Activated naive CD4-positive, alpha-beta T cell treated with anti-CD3 and anti-CD28 coated beads, Interleukin-2, amount 50 U/mL, for 24 hours (primary cell): ENCODE data around the gene TST.

Experiments used
- H3K27ac Mint-ChIP-seq: one replicate; pipeline ENCODE4 v1.8.0; 2021; ENCODE audit warnings: mild to moderate bottlenecking, mixed read lengths
- H3K27me3 Mint-ChIP-seq: one replicate; pipeline ENCODE4 v1.8.0; 2021; ENCODE audit warnings: mixed read lengths
- H3K36me3 Mint-ChIP-seq: one replicate; pipeline ENCODE4 v1.8.0; 2021; ENCODE audit warnings: mixed read lengths
- H3K4me1 Mint-ChIP-seq: one replicate; pipeline ENCODE4 v1.8.0; 2021; ENCODE audit warnings: mixed read lengths
- H3K4me3 Mint-ChIP-seq: one replicate; pipeline ENCODE4 v1.8.0; 2021; ENCODE audit warnings: mild to moderate bottlenecking, mixed read lengths
- H3K9me3 Mint-ChIP-seq: one replicate; pipeline ENCODE4 v1.8.0; 2021; ENCODE audit warnings: mixed read lengths

Gene TST

DNA sequence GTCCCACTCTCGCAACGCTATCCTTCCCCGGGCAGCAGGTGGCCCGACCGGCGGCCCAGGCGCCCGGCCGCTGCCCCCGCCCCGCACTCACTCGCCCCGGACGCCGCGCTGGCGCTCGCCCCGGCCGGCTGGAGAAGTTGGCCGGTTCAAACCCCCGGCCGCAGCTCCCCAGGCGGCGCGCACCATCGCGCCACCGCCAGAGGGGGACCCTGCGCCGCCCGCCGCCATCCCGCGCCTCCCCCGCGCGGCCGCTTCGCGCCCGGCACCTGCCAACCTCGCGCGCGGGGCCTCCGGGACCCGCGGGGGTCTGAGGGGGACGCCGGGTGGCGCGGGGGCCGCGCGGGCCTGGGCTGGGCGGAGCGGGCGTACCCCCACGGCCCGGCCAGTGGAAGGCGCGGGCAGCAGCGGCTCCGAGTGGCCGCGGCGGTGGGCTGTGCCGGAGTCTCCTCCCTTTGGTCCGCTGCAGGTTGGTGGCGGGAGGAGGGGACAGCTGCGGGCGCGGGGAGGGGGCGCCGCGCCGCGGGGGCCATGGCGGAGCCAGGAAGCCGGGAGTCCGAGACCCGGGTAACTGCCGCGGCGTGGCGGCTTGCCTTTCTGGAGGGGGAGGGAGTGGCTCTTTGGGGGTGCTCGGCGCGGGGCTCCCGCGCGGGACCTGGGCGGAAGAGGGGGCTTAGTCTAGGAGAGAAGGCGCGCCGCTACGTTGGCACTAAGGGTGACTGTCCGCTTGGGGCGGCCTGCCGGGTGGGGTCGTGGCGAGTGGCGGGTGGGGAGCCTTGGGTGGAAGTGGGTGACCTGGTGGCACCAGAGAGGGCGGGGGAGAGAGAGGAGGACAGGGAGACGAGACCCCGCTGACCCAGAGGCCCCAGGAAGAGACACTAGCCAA lies at the start of gene TST, which contains the start of gene MPST:
Gene TST, minus strand, starts transcription at position 139 of the 883 bp plus-strand sequence. CDS start 715 bp downstream, outside the sequence.
Gene MPST, plus strand, starts transcription at position 434 of the 883 bp plus-strand sequence. Its CDS starts 95 bp downstream, at position 529.
- H3K4me3 Mint-ChIP-seq = peak within 1 kb of the TSS; percentile 77
- H3K9me3 Mint-ChIP-seq = no peaks in the 10 kb centered on the region
- H3K4me1 Mint-ChIP-seq = peaks cover 4% of the 10 kb centered on the region
- H3K27me3 Mint-ChIP-seq = peaks cover 5% of the 10 kb centered on the region
- no peaks in the 10 kb centered on the region for H3K36me3 Mint-ChIP-seq
- peak within 1 kb of the TSS; percentile 55 for H3K27ac Mint-ChIP-seq

DNA sequence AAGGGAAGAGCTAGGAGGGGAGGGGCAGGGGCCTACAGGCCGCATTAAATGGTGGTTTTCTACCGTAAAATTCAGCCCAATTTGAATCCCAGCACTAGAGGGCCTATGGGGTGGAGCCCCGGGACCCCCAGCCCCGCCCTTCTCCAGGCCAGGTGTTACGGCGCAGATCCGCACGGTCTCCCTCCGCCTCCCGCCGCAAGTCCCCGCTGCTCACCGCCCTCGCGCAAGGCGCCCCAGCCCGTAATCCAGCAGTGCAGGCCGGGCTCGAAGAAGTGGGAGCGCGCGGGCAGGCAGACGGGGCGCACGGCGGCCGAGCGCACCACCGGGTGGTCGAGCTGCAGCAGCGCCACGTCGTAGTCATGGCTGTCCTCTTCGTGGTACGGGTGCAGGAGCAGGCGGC lies 49.6 kb upstream of the TST start:
- no peak overlapping the region for H3K27ac Mint-ChIP-seq
- no peaks in the 10 kb centered on the region for H3K9me3 Mint-ChIP-seq
- H3K27me3 Mint-ChIP-seq = peaks cover 12% of the 10 kb centered on the region
- H3K36me3 Mint-ChIP-seq = no peaks in the 10 kb centered on the region
- peaks cover 4% of the 10 kb centered on the region for H3K4me1 Mint-ChIP-seq
- no peak overlapping the region for H3K4me3 Mint-ChIP-seq

DNA sequence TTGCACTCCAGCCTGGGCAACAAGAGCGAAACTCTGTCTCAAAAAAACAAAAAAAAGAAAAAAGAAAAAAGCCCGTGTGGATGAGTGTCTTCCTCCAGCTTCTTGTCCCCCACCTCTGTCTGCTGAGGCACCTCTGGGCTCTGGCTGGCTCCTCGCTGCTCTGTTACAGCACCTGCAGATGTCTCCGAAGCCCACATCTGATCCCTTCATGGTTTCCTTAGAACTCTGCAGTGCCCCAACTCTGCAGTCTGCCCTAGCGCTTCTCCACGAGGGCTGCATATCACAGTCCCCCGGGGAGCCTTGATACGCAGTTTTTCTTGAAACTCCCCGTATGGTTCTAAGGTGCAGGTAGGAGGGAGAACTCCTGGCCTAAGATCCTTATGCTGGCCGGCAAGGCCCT lies 48.2 kb upstream of the TST start:
- H3K4me3 Mint-ChIP-seq = no peak overlapping the region
- no peaks in the 10 kb centered on the region for H3K9me3 Mint-ChIP-seq

DNA sequence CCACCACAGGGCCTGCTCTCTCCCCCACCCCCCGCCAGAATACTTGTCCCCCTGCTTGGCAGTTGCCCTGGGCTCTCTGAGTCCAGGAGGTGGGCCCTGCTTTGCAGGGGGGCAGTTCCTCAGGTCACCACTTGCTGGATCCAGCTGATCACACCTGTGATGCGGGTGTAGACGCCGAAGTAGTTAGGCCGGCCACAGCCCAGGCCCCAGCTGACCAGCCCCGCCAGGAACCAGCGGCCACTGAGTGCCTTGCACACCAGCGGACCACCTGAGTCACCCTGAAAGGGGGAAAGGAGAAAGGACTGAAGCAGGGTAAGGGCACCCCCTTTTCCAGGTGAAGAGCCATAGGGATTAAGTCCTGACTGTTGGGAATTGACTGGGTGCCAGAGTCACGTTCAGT lies 46.7 kb upstream of the TST start:
- H3K4me3 Mint-ChIP-seq = no peak overlapping the region
- no peak overlapping the region for H3K27ac Mint-ChIP-seq
- peaks cover under 1% of the 10 kb centered on the region for H3K36me3 Mint-ChIP-seq
- peaks cover 8% of the 10 kb centered on the region for H3K4me1 Mint-ChIP-seq
- peaks cover 12% of the 10 kb centered on the region for H3K27me3 Mint-ChIP-seq
- H3K9me3 Mint-ChIP-seq = no peaks in the 10 kb centered on the region

More for the DNA sequence above, 48.2 kb upstream of the TST start:
- Mint-ChIP-seq H3K4me1 (peaks cover 8% of the 10 kb centered on the region), H3K36me3 (no peaks in the 10 kb centered on the region), H3K27ac (no peak overlapping the region), H3K27me3 (peaks cover 12% of the 10 kb centered on the region)

DNA sequence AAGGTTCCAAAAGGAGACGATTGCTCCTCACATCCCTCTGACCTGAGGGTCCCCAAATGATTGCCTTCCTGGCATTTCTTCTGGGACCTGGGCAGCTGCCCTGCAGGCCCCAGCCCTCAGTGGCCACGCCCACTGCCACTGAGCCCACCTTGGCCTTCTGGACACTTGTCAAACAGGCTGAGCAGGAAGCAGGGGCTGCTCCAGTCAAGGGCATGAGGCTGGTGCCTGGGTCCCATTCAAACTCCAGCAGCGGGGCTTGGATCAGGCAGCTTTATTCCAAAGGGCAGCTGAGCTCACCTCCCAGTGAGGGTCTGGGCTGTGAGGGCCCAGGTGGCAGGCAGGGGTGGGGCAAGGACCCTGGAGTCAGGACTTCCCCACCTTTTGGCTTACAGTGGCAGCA lies 45.9 kb upstream of the TST start:
- Mint-ChIP-seq H3K4me1 (peaks cover 8% of the 10 kb centered on the region), H3K4me3 (no peak overlapping the region), H3K27ac (no peak overlapping the region), H3K36me3 (peaks cover 2% of the 10 kb centered on the region), H3K27me3 (peaks cover 10% of the 10 kb centered on the region), H3K9me3 (no peaks in the 10 kb centered on the region)

DNA sequence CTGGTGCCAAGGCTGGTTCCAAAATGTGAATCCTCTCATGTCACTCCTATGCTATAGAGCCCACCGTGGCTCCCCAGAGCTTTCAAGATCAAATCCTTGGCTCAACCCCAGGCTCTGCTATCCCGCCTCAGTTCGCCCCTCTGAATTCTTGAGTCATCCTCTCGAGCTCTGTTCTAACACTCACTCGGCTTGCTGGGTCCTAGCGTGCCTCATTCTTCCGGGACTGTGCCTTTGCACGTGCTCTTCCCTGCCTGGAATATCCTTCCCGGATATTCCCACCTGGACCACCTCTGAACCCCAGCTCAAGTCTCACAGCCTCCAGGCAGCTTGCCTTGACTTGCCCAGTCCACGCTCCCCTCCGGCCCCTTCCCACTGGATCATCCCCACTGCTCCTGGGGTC lies 45.3 kb upstream of the TST start:
- H3K27me3 Mint-ChIP-seq = peaks cover 4% of the 10 kb centered on the region
- H3K27ac Mint-ChIP-seq = no peak overlapping the region
- H3K4me1 Mint-ChIP-seq = peaks cover 8% of the 10 kb centered on the region
- H3K36me3 Mint-ChIP-seq = peaks cover 2% of the 10 kb centered on the region
- H3K9me3 Mint-ChIP-seq = no peaks in the 10 kb centered on the region
- no peak overlapping the region for H3K4me3 Mint-ChIP-seq

DNA sequence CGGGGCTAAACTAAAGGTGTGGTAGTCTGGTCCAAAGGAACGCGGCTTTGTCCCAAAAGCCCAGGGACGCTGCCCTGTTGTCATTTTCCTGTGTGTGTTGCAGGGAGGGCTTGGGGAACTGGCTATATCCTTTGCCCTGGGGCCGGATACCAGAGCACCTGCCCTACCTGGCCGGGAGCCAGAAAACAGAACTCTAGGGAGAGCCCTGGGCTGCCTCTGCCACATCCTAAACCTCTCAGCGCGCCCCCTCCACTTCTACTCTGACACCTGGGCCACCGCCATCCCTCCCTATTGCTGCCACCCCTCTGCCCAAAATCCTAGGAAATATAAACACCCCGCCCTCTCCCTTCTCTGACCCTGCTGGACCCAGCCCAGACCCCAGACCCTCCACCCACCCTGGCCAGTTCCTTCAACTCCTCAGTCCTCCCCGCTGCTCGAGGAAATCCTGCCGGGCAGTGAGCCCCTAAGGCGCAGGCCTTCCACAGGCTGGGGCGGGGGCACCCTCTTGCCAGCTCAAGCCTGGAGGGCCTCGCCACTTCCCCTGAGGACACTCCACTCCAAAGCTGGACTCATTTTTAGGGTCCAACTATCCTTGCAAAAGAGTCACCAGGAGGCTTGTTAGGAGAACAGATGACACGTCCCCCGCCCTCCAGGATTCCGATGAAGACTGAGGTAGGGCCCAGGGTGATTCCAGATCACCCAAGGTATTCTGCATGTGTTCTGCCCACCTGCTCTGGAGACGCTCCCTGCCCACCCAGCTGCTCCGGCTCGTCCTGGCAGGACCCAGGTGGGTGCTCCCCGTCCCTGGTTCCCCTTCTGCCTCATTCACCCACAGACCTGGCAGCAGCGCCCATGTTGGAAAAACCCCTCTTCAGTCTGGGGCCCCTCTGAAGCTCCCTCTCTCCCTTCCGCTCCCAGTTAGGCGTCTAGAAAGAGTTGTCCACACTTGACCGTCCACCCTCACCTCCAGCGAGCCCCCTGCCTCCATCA lies 44.5 kb upstream of the TST start:
- H3K36me3 Mint-ChIP-seq = peaks cover 2% of the 10 kb centered on the region
- no peaks in the 10 kb centered on the region for H3K9me3 Mint-ChIP-seq
- H3K27me3 Mint-ChIP-seq = peaks cover 2% of the 10 kb centered on the region
- no peak overlapping the region for H3K27ac Mint-ChIP-seq
- H3K4me3 Mint-ChIP-seq = no peak overlapping the region
- peaks cover 8% of the 10 kb centered on the region for H3K4me1 Mint-ChIP-seq

DNA sequence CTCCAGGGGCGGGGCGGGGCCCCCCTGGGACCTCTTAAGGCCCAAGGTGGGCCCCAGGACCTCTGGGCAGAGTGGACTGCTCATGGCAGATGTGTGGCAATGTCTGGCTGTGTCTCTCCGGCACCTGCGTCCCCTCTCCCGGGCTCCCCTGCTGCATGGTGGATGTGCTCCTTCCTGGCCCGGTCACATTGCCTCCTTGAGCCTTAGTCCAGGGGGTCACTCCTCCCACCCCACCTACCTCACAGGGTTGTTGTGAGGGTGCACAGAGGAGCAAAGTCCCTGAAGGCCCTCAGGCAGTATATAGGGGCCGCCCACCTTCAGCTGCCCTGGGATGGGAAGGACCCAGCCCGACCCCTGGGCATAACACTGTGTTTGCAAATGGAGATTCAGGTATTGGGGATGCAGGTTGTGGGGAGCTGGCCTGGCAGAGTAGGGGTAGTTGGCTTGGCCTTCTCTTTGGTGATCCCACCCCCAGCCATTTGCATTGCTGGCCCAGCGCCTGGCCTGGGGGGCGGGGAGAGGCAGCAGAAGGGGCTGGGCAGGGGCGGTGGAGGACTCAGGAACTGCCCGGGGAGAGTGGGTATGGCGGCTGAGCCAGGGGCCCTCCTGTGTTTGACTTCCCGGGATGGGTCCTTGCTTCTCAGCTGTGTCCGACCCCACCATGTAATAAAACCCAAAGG lies 43.6 kb upstream of the TST start:
- no peak overlapping the region for H3K27ac Mint-ChIP-seq
- no peaks in the 10 kb centered on the region for H3K27me3 Mint-ChIP-seq
- H3K36me3 Mint-ChIP-seq = peaks cover 2% of the 10 kb centered on the region
- H3K4me1 Mint-ChIP-seq = peaks cover 8% of the 10 kb centered on the region
- H3K4me3 Mint-ChIP-seq = no peak overlapping the region
- H3K9me3 Mint-ChIP-seq = no peaks in the 10 kb centered on the region

DNA sequence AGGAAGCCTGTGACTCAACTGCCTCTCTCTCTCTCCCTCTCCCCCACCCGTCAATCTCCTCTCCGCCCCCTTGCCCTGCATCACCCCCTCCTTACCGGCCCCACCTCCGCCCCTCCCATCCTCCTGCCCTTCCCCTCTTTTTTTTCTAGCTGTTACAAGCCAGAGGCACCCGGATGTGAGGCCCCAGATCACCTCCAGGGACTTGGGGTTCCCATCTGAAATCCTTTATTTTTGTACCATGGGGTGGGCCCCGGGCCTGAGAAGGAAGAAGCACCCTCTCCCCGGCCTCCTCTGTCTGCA lies 43.1 kb upstream of the TST start:
- H3K27ac Mint-ChIP-seq = no peak overlapping the region
- peaks cover 8% of the 10 kb centered on the region for H3K4me1 Mint-ChIP-seq
- H3K4me3 Mint-ChIP-seq = no peak overlapping the region
- no peaks in the 10 kb centered on the region for H3K27me3 Mint-ChIP-seq
- peaks cover 5% of the 10 kb centered on the region for H3K36me3 Mint-ChIP-seq
- no peaks in the 10 kb centered on the region for H3K9me3 Mint-ChIP-seq

DNA sequence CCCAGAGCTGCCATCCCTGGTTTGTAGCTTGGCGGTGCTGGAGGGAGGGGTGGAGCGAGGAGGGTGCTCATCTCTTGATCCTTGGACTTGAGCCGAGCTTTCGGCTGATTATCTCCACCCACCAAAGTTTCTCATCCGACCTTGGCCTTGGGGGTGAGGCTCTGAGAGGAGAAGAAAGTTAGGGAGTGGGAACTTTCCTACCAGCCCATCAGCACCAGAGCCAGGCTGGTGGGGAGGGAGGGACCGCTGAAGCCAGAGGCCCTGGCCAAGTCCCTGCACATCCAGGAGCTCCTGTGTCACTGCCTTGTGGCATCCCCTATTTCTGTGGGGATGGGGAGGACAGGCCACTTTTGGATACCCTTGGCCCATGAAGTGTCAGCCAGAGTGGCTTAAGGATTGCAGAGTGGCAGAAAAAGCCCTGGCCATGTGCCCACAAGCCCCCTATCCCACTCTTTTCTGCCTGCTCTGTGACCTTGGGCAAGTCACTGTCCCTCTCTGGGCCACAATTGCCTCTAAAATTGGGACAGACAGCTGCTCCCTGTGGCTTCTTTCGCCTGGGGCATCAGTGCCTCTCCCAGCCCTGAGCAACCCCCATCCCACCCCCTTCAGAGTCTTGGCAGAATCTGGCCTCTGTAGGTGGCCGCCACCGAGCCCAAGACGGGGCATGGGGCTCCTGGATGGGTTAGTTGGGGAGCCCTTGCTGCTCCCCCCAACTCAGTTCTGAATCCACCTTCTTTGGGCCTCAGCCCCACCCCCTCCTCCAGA lies 42.5 kb upstream of the TST start:
- Mint-ChIP-seq H3K27me3 (no peaks in the 10 kb centered on the region), H3K4me3 (no peak overlapping the region), H3K9me3 (no peaks in the 10 kb centered on the region), H3K27ac (no peak overlapping the region), H3K36me3 (peaks cover 5% of the 10 kb centered on the region), H3K4me1 (peaks cover 8% of the 10 kb centered on the region)

DNA sequence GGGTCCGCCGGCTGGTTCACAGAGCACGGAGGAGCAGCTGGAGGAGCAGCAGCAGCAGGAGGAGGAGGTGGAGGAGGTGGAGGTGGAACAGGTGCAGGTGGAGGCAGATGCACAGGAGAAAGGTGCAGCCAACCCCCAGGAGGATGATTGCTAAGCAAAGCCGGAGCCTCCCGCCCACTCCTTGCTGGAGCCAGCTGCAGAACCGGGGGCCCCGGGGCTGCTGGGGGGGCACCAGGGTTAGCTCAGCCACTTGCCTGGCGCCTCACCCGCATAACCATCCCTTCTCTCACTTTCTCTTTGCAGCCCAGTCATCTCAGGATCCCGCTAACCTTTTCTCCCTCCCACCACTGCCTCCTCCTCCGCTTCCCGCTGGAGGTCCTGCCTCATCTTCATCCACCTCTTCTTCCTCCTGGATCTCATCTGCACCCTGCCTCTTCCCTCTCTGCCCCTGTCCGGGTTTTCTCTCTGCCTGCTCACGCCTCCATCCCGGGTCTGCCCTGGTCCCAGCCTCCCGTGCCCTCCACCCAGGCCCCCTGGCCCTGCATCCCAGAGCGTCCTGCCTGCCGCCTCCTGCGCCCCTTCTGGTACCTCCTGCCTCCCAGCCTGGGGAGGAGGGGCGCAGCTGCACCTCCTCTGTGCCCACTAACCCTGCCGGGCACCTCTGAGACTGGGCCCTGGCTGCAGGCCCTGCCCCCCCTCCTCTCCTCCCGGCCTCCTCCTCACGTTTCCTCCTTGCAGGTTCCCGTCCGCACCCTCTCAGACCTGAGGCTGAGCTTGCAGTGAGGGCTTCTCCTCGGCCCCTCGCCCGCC lies 41.8 kb upstream of the TST start:
- Mint-ChIP-seq H3K4me3 (no peak overlapping the region), H3K27me3 (no peaks in the 10 kb centered on the region), H3K36me3 (peaks cover 5% of the 10 kb centered on the region), H3K9me3 (no peaks in the 10 kb centered on the region), H3K27ac (no peak overlapping the region), H3K4me1 (peaks cover 8% of the 10 kb centered on the region)

DNA sequence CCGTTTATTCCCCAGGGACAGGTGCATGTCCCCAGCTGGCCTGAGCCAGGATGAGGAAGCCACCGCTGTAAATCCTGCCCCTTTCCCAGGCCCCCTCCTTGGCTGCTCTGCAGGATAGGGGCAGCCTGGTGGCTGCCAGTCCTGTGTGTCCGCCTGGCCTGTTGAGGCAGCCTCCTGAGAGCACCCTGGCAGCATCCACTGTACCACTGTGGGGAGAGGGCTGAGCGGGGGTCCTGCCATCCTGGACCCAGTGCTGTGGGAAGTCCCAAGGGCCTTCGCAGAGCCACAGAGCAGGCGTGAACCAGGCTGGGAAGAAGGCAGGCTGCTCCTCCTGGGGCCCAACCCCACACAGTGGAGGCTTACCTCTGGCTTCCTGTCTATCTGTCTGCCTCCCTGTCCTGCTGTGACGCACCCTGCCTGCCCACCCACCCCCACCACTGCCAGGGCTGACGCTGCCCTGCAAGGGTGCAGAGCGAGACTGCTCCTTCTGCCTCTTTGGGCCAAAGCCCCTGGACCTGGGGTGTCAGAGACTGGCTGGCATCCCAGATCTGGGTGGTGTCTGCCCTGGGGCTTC lies 40.7 kb upstream of the TST start:
- H3K27ac Mint-ChIP-seq = no peak overlapping the region
- H3K4me3 Mint-ChIP-seq = no peak overlapping the region
- no peaks in the 10 kb centered on the region for H3K9me3 Mint-ChIP-seq

DNA sequence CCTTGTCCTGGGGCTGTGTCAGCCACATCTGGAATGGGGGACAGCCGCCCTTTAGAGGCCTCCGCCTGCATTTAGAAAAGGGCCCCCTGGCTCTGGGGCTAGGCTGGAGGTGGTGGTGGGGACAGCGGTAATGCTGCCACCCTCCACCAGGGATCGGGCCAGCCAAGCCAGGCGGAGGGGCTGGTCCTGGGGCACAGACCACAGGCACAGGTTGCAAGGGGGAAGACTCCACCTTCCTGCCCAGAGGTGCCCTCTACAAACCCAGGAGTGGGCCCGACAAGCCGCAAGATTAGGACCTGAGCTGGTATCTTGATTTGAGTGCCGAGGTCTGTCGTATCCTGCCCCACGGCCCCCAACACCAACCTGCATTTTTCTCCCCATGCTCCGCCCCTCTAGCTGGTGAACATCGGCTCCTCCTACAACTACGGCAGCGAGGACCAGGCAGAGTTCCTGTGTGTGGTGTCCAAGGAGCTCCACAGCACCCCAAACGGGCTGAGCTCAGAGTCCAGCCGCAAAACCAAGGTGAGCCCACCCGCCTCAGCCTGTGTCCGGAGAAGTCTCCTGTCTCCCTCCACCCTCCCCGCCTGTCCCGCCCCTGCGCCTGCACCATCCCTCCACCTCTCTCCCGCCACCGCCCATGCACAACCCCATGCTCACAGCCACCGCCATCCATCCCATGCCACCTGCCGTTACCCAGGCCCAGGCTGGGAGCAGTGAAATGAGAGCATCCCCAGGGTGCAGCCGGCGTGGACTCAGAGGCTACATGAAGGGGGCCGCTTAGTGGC lies 39.9 kb upstream of the TST start:
- H3K36me3 Mint-ChIP-seq = peaks cover 5% of the 10 kb centered on the region
- no peak overlapping the region for H3K27ac Mint-ChIP-seq
- no peaks in the 10 kb centered on the region for H3K27me3 Mint-ChIP-seq
- H3K9me3 Mint-ChIP-seq = no peaks in the 10 kb centered on the region
- no peak overlapping the region for H3K4me3 Mint-ChIP-seq
- H3K4me1 Mint-ChIP-seq = peaks cover 4% of the 10 kb centered on the region

More for the DNA sequence above, 40.7 kb upstream of the TST start:
- Mint-ChIP-seq H3K36me3 (peaks cover 5% of the 10 kb centered on the region), H3K4me1 (peaks cover 8% of the 10 kb centered on the region), H3K27me3 (no peaks in the 10 kb centered on the region)
